Keratinocyte (primary cell): ENCODE data around the gene AKAP10. TPM values are rescaled to one million over a fixed set of nuclear protein-coding genes. Genes with fewer than 3 reads are reported as not detected.

Experiments
- DNase-seq: peaks from one replicate; pipeline ENCODE4 v3.0.0-alpha.2; 2011; ENCODE audit warnings: low read depth, missing footprints, low spot score
- FAIRE-seq: peaks from 2 replicates; lab custom pipeline; 2011; peaks lifted over from hg19 to GRCh38; lab: Jason Lieb, UNC
- H2AFZ ChIP-seq: 2 replicates; pipeline ENCODE4 v1.6.0; 2012; ENCODE audit warnings: low read length, control low read depth, inconsistent platforms; ENCODE audit not compliant: control insufficient read depth
- H3K27ac ChIP-seq: 2 replicates; pipeline ENCODE4 v1.5.1; 2011; ENCODE audit warnings: low read length; ENCODE audit not compliant: control insufficient read depth, insufficient read depth
- H3K27me3 ChIP-seq: 3 replicates; pipeline ENCODE4 v1.6.0; 2011; ENCODE audit warnings: low read length; ENCODE audit not compliant: control insufficient read depth, insufficient read depth; ENCODE audit errors: extremely low read depth
- H3K36me3 ChIP-seq, 2 experiments: 2 replicates in 1 of 2; 3 replicates in 1 of 2; pipeline ENCODE4 v1.5.1; 2011; ENCODE audit warnings: low read length in 2 of 2, mild to moderate bottlenecking in 1 of 2; ENCODE audit not compliant: control insufficient read depth in 2 of 2, insufficient read depth in 2 of 2; ENCODE audit errors: extremely low read depth in 1 of 2
- H3K4me1 ChIP-seq: 3 replicates; pipeline ENCODE4 v1.5.1; 2011; ENCODE audit warnings: low read length; ENCODE audit not compliant: control insufficient read depth, insufficient read depth; ENCODE audit errors: extremely low read depth
- H3K4me2 ChIP-seq: 3 replicates; pipeline ENCODE4 v1.6.0; 2011; ENCODE audit warnings: low read depth, low read length; ENCODE audit not compliant: control insufficient read depth, insufficient read depth; ENCODE audit errors: extremely low read depth
- H3K4me3 ChIP-seq, 3 experiments: fragments of 200-600 bp in 1 of 3; sonication (generic) in 1 of 3; 2 replicates in 2 of 3; 3 replicates in 1 of 3; pipeline ENCODE4 v1.5.1; 2011 to 2016; ENCODE audit warnings: low read length in 3 of 3, mild to moderate bottlenecking in 3 of 3, control low read depth in 2 of 3, inconsistent platforms in 1 of 3, low read depth in 1 of 3, mixed read lengths in 1 of 3, mixed run types in 1 of 3, moderate library complexity in 1 of 3; ENCODE audit not compliant: control insufficient read depth in 2 of 3, insufficient read depth in 2 of 3; ENCODE audit errors: extremely low read depth in 1 of 3
- H3K79me2 ChIP-seq: 2 replicates; pipeline ENCODE4 v1.6.0; 2012; ENCODE audit warnings: low read length; ENCODE audit not compliant: control insufficient read depth, insufficient read depth
- H3K9ac ChIP-seq: 3 replicates; pipeline ENCODE4 v1.6.0; 2011; ENCODE audit warnings: low read length; ENCODE audit not compliant: control insufficient read depth, insufficient read depth; ENCODE audit errors: extremely low read depth
- H3K9me1 ChIP-seq: 3 replicates; pipeline ENCODE4 v1.6.0; 2011; ENCODE audit warnings: low read length; ENCODE audit not compliant: control insufficient read depth, insufficient read depth; ENCODE audit errors: extremely low read depth
- H3K9me3 ChIP-seq: 2 replicates; pipeline ENCODE4 v1.5.1; 2012; ENCODE audit warnings: low read depth, low read length; ENCODE audit not compliant: control insufficient read depth
- H4K20me1 ChIP-seq: 3 replicates; pipeline ENCODE4 v1.6.0; 2011; ENCODE audit warnings: low read length; ENCODE audit not compliant: control insufficient read depth, insufficient read depth; ENCODE audit errors: extremely low read depth
- CTCF ChIP-seq, 3 experiments: IDR thresholded peaks in 1 of 3; conservative IDR thresholded peaks in 1 of 3; optimal IDR thresholded peaks in 1 of 3; 2 replicates in 2 of 3; 3 replicates in 1 of 3; pipeline versions ENCODE3 to v1.5.1; 2011; ENCODE audit warnings: low read length in 3 of 3, mild to moderate bottlenecking in 3 of 3, moderate library complexity in 2 of 3, control low read depth in 1 of 3, inconsistent platforms in 1 of 3; ENCODE audit not compliant: insufficient read depth in 2 of 3; ENCODE audit errors: extremely low read depth in 1 of 3
- EZH2 ChIP-seq: IDR thresholded peaks from one replicate; pipeline ENCODE4 v1.6.1; 2012; ENCODE audit warnings: inconsistent platforms, mild to moderate bottlenecking, low read length, moderate library complexity
- dilution Hi-C: fragments of 300-500 bp; cut with MboI; formaldehyde crosslinking; loops from one replicate; pipeline ENCODE4 v1.7.0; 2020; ENCODE audit warnings: low sequenced_read_pairs; ENCODE audit not compliant: extremely low pct_ligation_motif_present
- polyA plus RNA-seq, 5 experiments: library from polyadenylated mRNA; depleted of rRNA in 3 of 5; stranded (reverse) in 3 of 5; stranded (forward) in 1 of 5; unstranded in 1 of 5; fragments of >200 nt; gene quantifications; 1 replicate in 1 of 5; 2 replicates in 3 of 5; 3 replicates in 1 of 5; pipeline versions ENCODE4 v1.2.1 to v1.2.3, GENCODE V29; 2011 to 2012; ENCODE audit warnings: missing spikeins in 2 of 5, low read depth in 1 of 5, low replicate concordance in 1 of 5

Gene AKAP10
- polyA plus RNA-seq, 1 donor (not counting 4 experiments of a cell fraction or from before 2014, with no cell fraction given): 30.8 TPM

DNA sequence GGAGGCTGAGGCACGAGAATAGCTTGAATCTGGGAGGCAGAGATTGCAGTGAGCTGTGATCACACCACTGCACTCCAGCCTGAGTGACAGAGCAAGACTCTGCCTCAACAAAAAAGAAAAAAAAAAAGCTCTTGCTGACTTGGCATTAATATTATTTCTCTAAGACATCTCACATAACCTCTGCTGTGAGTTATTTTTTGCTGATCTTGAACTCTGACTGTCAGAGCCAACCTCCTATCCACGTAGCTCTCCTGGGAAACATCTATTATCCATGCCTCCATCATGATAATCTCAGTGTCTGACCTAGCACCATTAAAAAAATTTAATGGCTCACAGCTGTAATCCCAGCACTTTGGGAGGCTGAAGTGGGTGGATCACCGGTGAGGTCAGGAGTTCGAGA lies 97.2 kb downstream of the AKAP10 start:
- H3K9me1 ChIP-seq: no peaks in the 10 kb centered on the region
- no peak overlapping the region for H3K4me3 ChIP-seq
- H3K9me3 ChIP-seq: no peaks in the 10 kb centered on the region
- H3K79me2 ChIP-seq: no peaks in the 10 kb centered on the region
- H3K27me3 ChIP-seq: peaks cover 4% of the 10 kb centered on the region
- DNase-seq (no peak), FAIRE-seq (no peak)
- no peak overlapping the region for H3K9ac ChIP-seq
- no peak overlapping the region for H2AFZ ChIP-seq
- dilution Hi-C loops: no loop called here
- no peaks in the 10 kb centered on the region for H3K36me3 ChIP-seq
- H3K4me2 ChIP-seq: no peak overlapping the region
- no peak overlapping the region for H3K27ac ChIP-seq
- no peak for TF ChIP-seq CTCF (optimal IDR thresholded peaks at IDR 0.05 in 1 of 3, IDR thresholded peaks at IDR 0.05 in 1 of 3, conservative IDR thresholded peaks at IDR 0.05 in 1 of 3; ENCODE audit: extremely low read depth in 1 of 3, insufficient read depth in 2 of 3, low read length in 3 of 3)
- no peak for TF ChIP-seq EZH2
- no peaks in the 10 kb centered on the region for H4K20me1 ChIP-seq
- H3K4me1 ChIP-seq: no peaks in the 10 kb centered on the region

GRCh38 chr17:19877364-19877945 lies 100.2 kb downstream of the AKAP10 start:
- Histone ChIP-seq H3K9me1 (no peaks in the 10 kb centered on the region), H3K9ac (no peak overlapping the region), H3K4me1 (no peaks in the 10 kb centered on the region), H3K27ac (no peak overlapping the region), H3K4me2 (no peak overlapping the region), H3K4me3 (no peak overlapping the region), H2AFZ (no peak overlapping the region), H3K79me2 (no peaks in the 10 kb centered on the region), H3K9me3 (no peaks in the 10 kb centered on the region), H3K36me3 (no peaks in the 10 kb centered on the region), H4K20me1 (no peaks in the 10 kb centered on the region), H3K27me3 (peaks cover 4% of the 10 kb centered on the region)
- FAIRE-seq: no peak
- dilution Hi-C loops: no loop called here
- no peak for DNase-seq
- no peak for TF ChIP-seq CTCF (optimal IDR thresholded peaks at IDR 0.05 in 1 of 3, IDR thresholded peaks at IDR 0.05 in 1 of 3, conservative IDR thresholded peaks at IDR 0.05 in 1 of 3; ENCODE audit: extremely low read depth in 1 of 3, insufficient read depth in 2 of 3, low read length in 3 of 3)
- no peak for TF ChIP-seq EZH2
